SU-DHL-6 (cell line): ENCODE results near the gene ITPR2.

ENCODE experiments used
- H2AFZ ChIP-seq: fragments of 200-600 bp; sonication (generic); 2 replicates; pipeline ENCODE4 v1.6.1; 2014; ENCODE audit warnings: low read depth, mild to moderate bottlenecking, moderate library complexity, mixed read lengths, antibody characterized with exemption, low read length; ENCODE audit not compliant: severe bottlenecking
- H3F3A ChIP-seq: fragments of 200-600 bp; shearing (Covaris generic); 2 replicates; pipeline ENCODE4 v1.6.0; 2016; ENCODE audit warnings: antibody characterized with exemption, mild to moderate bottlenecking; ENCODE audit not compliant: insufficient read depth
- H3K27ac ChIP-seq: fragments of 200-600 bp; sonication (generic); 2 replicates; pipeline ENCODE4 v1.5.1; 2016; ENCODE audit warnings: low read depth, mild to moderate bottlenecking, low read length, moderate library complexity, mixed read lengths
- H3K27me3 ChIP-seq: fragments of 200-600 bp; sonication (generic), shearing (Covaris generic); 2 replicates; pipeline ENCODE4 v1.6.0; 2014; ENCODE audit warnings: mild to moderate bottlenecking, low read length
- H3K36me3 ChIP-seq: fragments of 200-600 bp; sonication (generic); 2 replicates; pipeline ENCODE4 v1.6.1; 2014; ENCODE audit warnings: mild to moderate bottlenecking, low read length, mixed read lengths
- H3K4me2 ChIP-seq: fragments of 300-600, 200-600 bp; shearing (Covaris generic), sonication (generic); 2 replicates; pipeline ENCODE4 v1.6.0; 2014; ENCODE audit warnings: low read length, low read depth, mild to moderate bottlenecking; ENCODE audit not compliant: poor library complexity, severe bottlenecking
- H3K4me3 ChIP-seq: fragments of 200-600 bp; sonication (generic); 2 replicates; pipeline ENCODE4 v1.5.1; 2014; ENCODE audit warnings: antibody characterized with exemption, low read length, mild to moderate bottlenecking, mixed read lengths; ENCODE audit not compliant: insufficient read depth, poor library complexity, severe bottlenecking
- H3K79me2 ChIP-seq: fragments of 200-600 bp; sonication (generic); 2 replicates; pipeline ENCODE4 v1.6.1; 2014; ENCODE audit warnings: mild to moderate bottlenecking, low read length, moderate library complexity; ENCODE audit not compliant: insufficient read depth
- H3K9ac ChIP-seq: fragments of 200-600 bp; sonication (generic); 2 replicates; pipeline ENCODE4 v1.7.0; 2014; ENCODE audit warnings: mild to moderate bottlenecking, low read length
- H3K9me2 ChIP-seq: fragments of 200-600 bp; sonication (generic); replicated peaks from 2 replicates; pipeline ENCODE4 v1.6.1; 2014; ENCODE audit warnings: low read length; ENCODE audit not compliant: insufficient read depth
- H3K9me3 ChIP-seq: fragments of 200-600 bp; sonication (generic); 2 replicates; pipeline ENCODE4 v1.6.1; 2014; ENCODE audit warnings: low read length, mixed read lengths; ENCODE audit not compliant: insufficient read depth
- H4K20me1 ChIP-seq: fragments of 200-600 bp; sonication (generic); 2 replicates; pipeline ENCODE4 v1.6.1; 2014; ENCODE audit warnings: low read depth, mild to moderate bottlenecking, antibody characterized with exemption, low read length, moderate library complexity, mixed read lengths
- EZH2phosphoT487 ChIP-seq: fragments of 200-600 bp; sonication (generic), shearing (Covaris generic); conservative IDR thresholded peaks from 2 replicates; pipeline ENCODE4 v1.6.1; 2018; ENCODE audit warnings: mild to moderate bottlenecking, antibody characterized with exemption, low read length, moderate library complexity, mixed read lengths
- TF ChIP-seq, protein P1 (sequence below): fragments of 200-600 bp; sonication (generic); IDR thresholded peaks from one replicate; pipeline ENCODE4 v1.5.1; 2017; ENCODE audit warnings: antibody characterized with exemption, mild to moderate bottlenecking, low read length, moderate library complexity; ENCODE audit not compliant: insufficient read depth, poor library complexity, severe bottlenecking

Gene ITPR2

DNA sequence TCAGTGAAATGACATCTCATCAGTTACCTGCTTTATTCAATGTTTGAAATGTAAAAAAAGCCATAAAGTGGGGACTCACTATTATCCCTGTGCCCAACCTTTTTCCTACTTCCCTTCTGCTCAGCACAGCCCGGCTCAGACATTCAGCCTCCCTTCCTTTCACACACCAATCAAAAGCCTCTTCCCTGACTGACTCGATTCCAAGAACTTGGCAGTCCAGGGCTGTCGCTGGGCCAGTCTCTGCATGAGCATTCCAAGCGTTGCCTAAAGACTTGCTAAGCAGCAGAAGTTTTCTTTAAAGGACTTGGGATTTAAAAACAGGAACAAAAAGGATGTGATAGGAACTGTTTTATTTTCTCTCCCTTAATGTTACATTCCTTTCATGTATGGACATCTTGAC lies 22.7 kb downstream of the ITPR2 start:
- Histone ChIP-seq H4K20me1 (no peaks in the 10 kb centered on the region), H3K9me3 (no peaks in the 10 kb centered on the region), H3K36me3 (no peaks in the 10 kb centered on the region), H3K27me3 (no peaks in the 10 kb centered on the region), H3K79me2 (no peaks in the 10 kb centered on the region), H3K4me3 (no peak overlapping the region), H3K4me2 (no peak overlapping the region), H3K27ac (no peak overlapping the region), H2AFZ (no peak overlapping the region), H3F3A (no peaks in the 10 kb centered on the region), H3K9me2 (no peaks in the 10 kb centered on the region), H3K9ac (no peak overlapping the region)
- TF ChIP-seq EZH2phosphoT487 = no peak
- TF ChIP-seq, protein P1, sequence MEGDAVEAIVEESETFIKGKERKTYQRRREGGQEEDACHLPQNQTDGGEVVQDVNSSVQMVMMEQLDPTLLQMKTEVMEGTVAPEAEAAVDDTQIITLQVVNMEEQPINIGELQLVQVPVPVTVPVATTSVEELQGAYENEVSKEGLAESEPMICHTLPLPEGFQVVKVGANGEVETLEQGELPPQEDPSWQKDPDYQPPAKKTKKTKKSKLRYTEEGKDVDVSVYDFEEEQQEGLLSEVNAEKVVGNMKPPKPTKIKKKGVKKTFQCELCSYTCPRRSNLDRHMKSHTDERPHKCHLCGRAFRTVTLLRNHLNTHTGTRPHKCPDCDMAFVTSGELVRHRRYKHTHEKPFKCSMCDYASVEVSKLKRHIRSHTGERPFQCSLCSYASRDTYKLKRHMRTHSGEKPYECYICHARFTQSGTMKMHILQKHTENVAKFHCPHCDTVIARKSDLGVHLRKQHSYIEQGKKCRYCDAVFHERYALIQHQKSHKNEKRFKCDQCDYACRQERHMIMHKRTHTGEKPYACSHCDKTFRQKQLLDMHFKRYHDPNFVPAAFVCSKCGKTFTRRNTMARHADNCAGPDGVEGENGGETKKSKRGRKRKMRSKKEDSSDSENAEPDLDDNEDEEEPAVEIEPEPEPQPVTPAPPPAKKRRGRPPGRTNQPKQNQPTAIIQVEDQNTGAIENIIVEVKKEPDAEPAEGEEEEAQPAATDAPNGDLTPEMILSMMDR = no peak

DNA sequence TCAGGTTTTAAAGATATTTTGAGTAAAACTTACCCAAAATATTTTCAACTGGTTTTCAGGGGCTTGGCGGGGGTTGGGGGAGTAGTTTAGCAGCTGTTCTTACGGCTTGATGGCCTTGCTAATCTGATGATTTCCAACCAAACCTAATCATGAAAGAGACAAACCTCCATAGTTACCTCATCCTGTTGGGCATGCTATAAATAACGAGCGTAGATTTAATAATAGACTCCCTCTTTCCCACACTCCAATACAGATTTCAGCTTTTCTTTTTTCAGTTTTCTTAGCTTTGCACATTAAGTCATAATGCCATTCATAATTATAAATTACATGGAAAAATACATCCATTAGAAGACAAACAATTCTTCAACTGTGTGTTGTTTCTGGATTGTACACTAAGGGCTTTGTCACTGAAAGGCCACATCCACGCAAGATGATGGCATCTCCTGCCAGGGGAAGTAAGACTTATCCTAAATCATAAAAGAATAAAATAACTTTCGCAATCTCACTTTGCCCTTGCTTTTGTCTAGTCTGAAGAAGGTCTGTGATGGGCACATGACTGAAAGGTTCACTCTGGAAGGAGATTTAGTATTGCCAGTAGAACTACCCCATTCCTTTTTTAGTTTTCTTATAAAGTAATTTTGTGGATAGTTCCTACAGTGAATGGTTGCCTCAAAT lies 23.2 kb downstream of the ITPR2 start:
- TF ChIP-seq EZH2phosphoT487 = no peak
- TF ChIP-seq, protein P1 = no peak
- no peak overlapping the region for H3K27ac ChIP-seq
- H4K20me1 ChIP-seq = no peaks in the 10 kb centered on the region
- no peaks in the 10 kb centered on the region for H3K9me3 ChIP-seq
- H2AFZ ChIP-seq = no peak overlapping the region
- no peaks in the 10 kb centered on the region for H3K79me2 ChIP-seq
- no peaks in the 10 kb centered on the region for H3K9me2 ChIP-seq
- H3F3A ChIP-seq = no peaks in the 10 kb centered on the region
- H3K4me3 ChIP-seq = no peak overlapping the region
- no peak overlapping the region for H3K9ac ChIP-seq
- H3K4me2 ChIP-seq = no peak overlapping the region
- no peaks in the 10 kb centered on the region for H3K27me3 ChIP-seq
- no peaks in the 10 kb centered on the region for H3K36me3 ChIP-seq

DNA sequence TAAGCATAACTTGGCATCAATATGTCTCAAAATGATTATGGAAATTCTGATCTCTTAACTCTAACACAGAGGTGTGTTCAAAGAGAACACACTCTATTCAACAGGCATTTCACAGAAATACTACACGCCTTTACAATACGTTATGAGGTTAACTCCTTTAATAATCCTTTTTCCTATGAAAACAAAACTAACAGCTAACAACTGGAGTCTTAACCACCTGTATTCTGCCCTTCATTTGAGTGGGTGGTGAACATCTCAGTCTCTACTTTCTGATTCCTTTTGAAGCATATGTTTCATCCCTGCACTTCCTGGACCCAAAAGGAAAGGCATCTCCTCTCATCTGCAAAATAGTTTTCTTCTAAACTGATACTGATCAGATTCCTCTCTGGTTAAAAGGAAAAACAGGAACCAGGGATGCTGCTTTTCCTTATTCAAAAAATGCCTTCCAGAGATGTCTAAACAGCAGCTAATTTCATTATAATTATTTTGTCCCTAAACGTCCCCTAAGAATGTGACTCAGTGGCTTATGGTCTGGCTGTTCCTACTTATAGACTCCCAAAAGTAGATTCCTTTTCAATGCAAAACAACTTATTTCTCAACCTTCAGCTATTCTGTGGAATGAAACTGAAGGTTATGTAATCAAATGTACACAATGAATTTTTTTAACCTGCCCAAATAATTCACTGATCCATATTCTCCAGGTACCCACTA lies 24.1 kb downstream of the ITPR2 start:
- no peak overlapping the region for H3K4me2 ChIP-seq

More for the DNA sequence above, 24.1 kb downstream of the ITPR2 start:
- no peak for TF ChIP-seq EZH2phosphoT487
- TF ChIP-seq, protein P1 = no peak
- Histone ChIP-seq H3K9me2 (no peaks in the 10 kb centered on the region), H3K9me3 (no peaks in the 10 kb centered on the region), H4K20me1 (no peaks in the 10 kb centered on the region), H3F3A (no peaks in the 10 kb centered on the region), H3K27ac (no peak overlapping the region), H2AFZ (no peak overlapping the region), H3K79me2 (no peaks in the 10 kb centered on the region), H3K36me3 (no peaks in the 10 kb centered on the region), H3K4me3 (no peak overlapping the region), H3K9ac (no peak overlapping the region), H3K27me3 (no peaks in the 10 kb centered on the region)
